OCI-LY7 (cell line): ENCODE data around the gene SAP130. TPM values are rescaled to one million over a fixed set of nuclear protein-coding genes. Genes with fewer than 3 reads are reported as not detected.
A peak's percentile ranks its signal among the peaks of the same experiment; 100 is the strongest.

Source experiments
- BruUV-seq: library from RNA; stranded (reverse); fragments of 400-500 nt; replicated peaks from 2 replicates; lab custom pipeline; 2021; lab: Mats Ljungman, UMichigan
- CTCF ChIA-PET: fragments of 300-600 bp; sonication (Branson Sonifier 250); formaldehyde crosslinking; loops from one replicate; lab custom pipeline; 2022; ENCODE audit warnings: antibody characterized with exemption; ENCODE audit not compliant: unreplicated experiment; lab: Charles Lee
- POLR2A ChIA-PET: fragments of 300-600 bp; sonication (Branson Sonifier 250); formaldehyde crosslinking; loops from one replicate; lab custom pipeline; 2022; ENCODE audit warnings: antibody characterized with exemption; lab: Charles Lee
- DNase-seq: peaks from one replicate; pipeline ENCODE4 v3.0.0-alpha.2; 2015; ENCODE audit warnings: low spot score
- H2AFZ ChIP-seq: fragments of 200-600 bp; sonication (generic), shearing (Covaris generic); 2 replicates; pipeline ENCODE4 v1.6.1; 2014; ENCODE audit warnings: mild to moderate bottlenecking, antibody characterized with exemption, low read length, moderate library complexity
- H3K27ac ChIP-seq: fragments of 200-600 bp; sonication (generic); 2 replicates; pipeline ENCODE4 v1.5.1; 2014; ENCODE audit warnings: mixed run types, low read depth, mild to moderate bottlenecking, moderate library complexity, low read length, inconsistent platforms; ENCODE audit not compliant: poor library complexity, severe bottlenecking
- H3K36me3 ChIP-seq: fragments of 200-600 bp; sonication (generic); 2 replicates; pipeline ENCODE4 v1.6.1; 2014; ENCODE audit warnings: mild to moderate bottlenecking, antibody characterized with exemption, low read length, moderate library complexity, mixed read lengths; ENCODE audit not compliant: insufficient read depth
- H3K4me1 ChIP-seq: fragments of 200-600 bp; sonication (generic); 2 replicates; pipeline ENCODE4 v1.5.1; 2014; ENCODE audit warnings: mild to moderate bottlenecking, low read length; ENCODE audit not compliant: insufficient read depth, poor library complexity, severe bottlenecking
- H3K4me2 ChIP-seq: fragments of 200-600 bp; sonication (generic); 2 replicates; pipeline ENCODE4 v1.6.1; 2014; ENCODE audit warnings: mild to moderate bottlenecking, low read length
- H3K4me3 ChIP-seq: fragments of 200-600 bp; sonication (generic); 2 replicates; pipeline ENCODE4 v1.5.1; 2014; ENCODE audit warnings: mild to moderate bottlenecking, low read depth, low read length; ENCODE audit not compliant: poor library complexity, severe bottlenecking
- H3K79me2 ChIP-seq: fragments of 200-600 bp; sonication (generic); 2 replicates; pipeline ENCODE4 v1.6.1; 2016; ENCODE audit warnings: low read depth, mild to moderate bottlenecking, low read length, moderate library complexity, mixed read lengths; ENCODE audit not compliant: insufficient read depth
- H3K9me2 ChIP-seq: fragments of 200-600 bp; sonication (generic); 2 replicates; pipeline ENCODE4 v1.6.1; 2016; ENCODE audit warnings: mild to moderate bottlenecking, low read length, mixed read lengths; ENCODE audit not compliant: insufficient read depth
- H3K9me3 ChIP-seq: fragments of 200-600 bp; sonication (generic); 2 replicates; pipeline ENCODE4 v1.6.1; 2014; ENCODE audit warnings: mild to moderate bottlenecking, mixed run types, low read length, mixed read lengths
- H4K20me1 ChIP-seq: fragments of 200-600 bp; sonication (generic); 2 replicates; pipeline ENCODE4 v1.6.1; 2014; ENCODE audit warnings: mild to moderate bottlenecking, antibody characterized with exemption, low read length, moderate library complexity, mixed read lengths; ENCODE audit not compliant: insufficient read depth
- EZH2phosphoT487 ChIP-seq: fragments of 200-600 bp; sonication (generic); IDR thresholded peaks from 2 replicates; pipeline ENCODE4 v1.6.1; 2018; ENCODE audit warnings: low read depth, borderline replicate concordance, mild to moderate bottlenecking, mixed run types, antibody characterized with exemption, low read length, moderate library complexity, mixed read lengths
- intact Hi-C: fragments of 100-400 bp; cut with micrococcal nuclease; formaldehyde crosslinking; loops from one replicate; pipeline ENCODE4 v1.10.0; 2022; ENCODE audit not compliant: unreplicated experiment
- total RNA-seq, 2 experiments: library from RNA; depleted of rRNA in 1 of 2; stranded (reverse); fragments of >200 nt in 1 of 2; shearing (Covaris generic) in 1 of 2; gene quantifications; 2 replicates each; pipeline ENCODE4 v1.2.3, GENCODE V29; 2014 to 2022
- TF ChIP-seq, protein P1 (sequence below): fragments of 200-600 bp; sonication (generic); conservative IDR thresholded peaks from 2 replicates; pipeline ENCODE4 v1.5.1; 2014; ENCODE audit warnings: mild to moderate bottlenecking, antibody characterized with exemption, low read length, moderate library complexity, mixed read lengths

The SAP130 gene
- total RNA-seq, 2 experiments from 2014 or later = 9.6 to 31.8 TPM

DNA sequence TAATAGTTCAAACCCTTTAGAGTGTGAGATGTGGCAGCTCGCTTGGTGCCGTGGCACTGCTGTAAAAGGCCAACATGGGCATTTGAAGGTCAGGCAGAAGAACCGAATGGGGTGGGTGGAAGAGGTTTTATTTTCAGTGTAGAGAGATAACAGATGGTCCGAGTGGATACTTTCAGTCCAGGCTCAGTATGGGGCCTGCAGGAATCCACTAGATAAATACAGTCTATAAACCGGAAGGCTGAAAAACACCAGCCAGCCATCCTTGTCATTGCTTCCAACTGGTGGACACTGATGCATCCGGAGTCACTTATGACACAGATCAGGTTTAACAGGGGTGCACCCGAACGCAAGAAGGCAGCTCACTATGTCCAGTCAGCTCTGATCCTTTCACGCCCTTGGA, 86.4 kb downstream of the SAP130 start:
- ChIA-PET POLR2A (no interaction called here), CTCF (no interaction called here)
- Histone ChIP-seq H3K36me3 (peaks cover 59% of the 10 kb centered on the region), H4K20me1 (no peaks in the 10 kb centered on the region), H2AFZ (no peak overlapping the region), H3K4me1 (no peaks in the 10 kb centered on the region), H3K4me2 (no peak overlapping the region), H3K79me2 (no peaks in the 10 kb centered on the region), H3K4me3 (no peak overlapping the region), H3K9me3 (no peaks in the 10 kb centered on the region), H3K9me2 (no peaks in the 10 kb centered on the region), H3K27ac (no peak overlapping the region)
- intact Hi-C loops = no loop called here
- no peak for TF ChIP-seq EZH2phosphoT487
- TF ChIP-seq, protein P1, sequence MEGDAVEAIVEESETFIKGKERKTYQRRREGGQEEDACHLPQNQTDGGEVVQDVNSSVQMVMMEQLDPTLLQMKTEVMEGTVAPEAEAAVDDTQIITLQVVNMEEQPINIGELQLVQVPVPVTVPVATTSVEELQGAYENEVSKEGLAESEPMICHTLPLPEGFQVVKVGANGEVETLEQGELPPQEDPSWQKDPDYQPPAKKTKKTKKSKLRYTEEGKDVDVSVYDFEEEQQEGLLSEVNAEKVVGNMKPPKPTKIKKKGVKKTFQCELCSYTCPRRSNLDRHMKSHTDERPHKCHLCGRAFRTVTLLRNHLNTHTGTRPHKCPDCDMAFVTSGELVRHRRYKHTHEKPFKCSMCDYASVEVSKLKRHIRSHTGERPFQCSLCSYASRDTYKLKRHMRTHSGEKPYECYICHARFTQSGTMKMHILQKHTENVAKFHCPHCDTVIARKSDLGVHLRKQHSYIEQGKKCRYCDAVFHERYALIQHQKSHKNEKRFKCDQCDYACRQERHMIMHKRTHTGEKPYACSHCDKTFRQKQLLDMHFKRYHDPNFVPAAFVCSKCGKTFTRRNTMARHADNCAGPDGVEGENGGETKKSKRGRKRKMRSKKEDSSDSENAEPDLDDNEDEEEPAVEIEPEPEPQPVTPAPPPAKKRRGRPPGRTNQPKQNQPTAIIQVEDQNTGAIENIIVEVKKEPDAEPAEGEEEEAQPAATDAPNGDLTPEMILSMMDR = no peak
- DNase-seq = no peak
- BruUV-seq = TSS peak; percentile 76

DNA sequence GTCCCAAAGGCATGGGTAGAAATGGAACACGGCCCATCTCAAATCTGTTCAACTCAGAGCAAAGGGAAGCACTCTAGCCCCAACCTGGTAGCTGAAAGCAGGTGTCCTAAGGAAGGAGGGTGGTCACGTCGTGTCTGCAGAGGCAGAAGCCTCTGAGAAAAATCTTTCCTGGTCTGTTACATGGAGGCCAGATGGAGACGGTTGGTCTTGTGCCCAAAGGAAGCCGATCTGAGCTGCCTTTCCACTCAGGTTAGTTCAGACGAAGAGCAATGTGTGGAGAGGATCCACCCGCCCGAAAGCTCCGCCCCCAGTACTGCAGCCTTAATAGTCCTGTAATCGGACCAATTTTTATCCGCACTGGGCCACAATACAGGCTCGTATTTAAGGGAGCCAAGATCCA, 87.2 kb downstream of the SAP130 start:
- Histone ChIP-seq H3K4me1 (no peaks in the 10 kb centered on the region), H3K4me3 (no peak overlapping the region), H4K20me1 (no peaks in the 10 kb centered on the region), H3K9me2 (no peaks in the 10 kb centered on the region), H3K27ac (no peak overlapping the region), H3K9me3 (no peaks in the 10 kb centered on the region), H2AFZ (no peak overlapping the region), H3K79me2 (no peaks in the 10 kb centered on the region), H3K4me2 (no peak overlapping the region), H3K36me3 (peaks cover 51% of the 10 kb centered on the region)
- ChIA-PET CTCF (interaction anchor here (0.6 kb wide), 1 partner anchor 434 kb away, joined by 3 read pairs; no protein-coding TSS in a partner anchor), POLR2A (interaction anchor here (0.6 kb wide), 1 partner anchor 69 kb away, joined by 4 read pairs; no protein-coding TSS in a partner anchor)
- DNase-seq = no peak
- intact Hi-C loops = no loop called here
- no TSS peak for BruUV-seq
- TF ChIP-seq, protein P1 = no peak
- no peak for TF ChIP-seq EZH2phosphoT487

DNA sequence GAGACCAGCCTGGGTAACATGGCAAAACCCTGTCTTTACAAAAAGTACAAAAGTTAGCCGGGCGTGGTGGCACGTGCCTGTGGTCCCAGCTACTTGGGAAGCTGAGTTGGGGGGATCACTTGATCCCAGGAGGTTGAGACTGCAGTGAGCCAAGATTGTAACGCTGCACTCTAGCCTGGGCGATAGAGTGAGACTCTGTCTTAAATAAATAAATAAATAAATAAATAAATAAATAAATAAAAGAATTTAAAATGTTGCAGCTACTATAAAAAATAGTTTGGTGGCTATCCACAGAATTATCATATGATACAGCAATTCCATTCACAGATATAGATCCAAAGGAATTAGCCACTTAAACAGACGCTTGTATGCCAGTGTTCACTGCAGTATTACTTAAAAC, 92.5 kb downstream of the SAP130 start:
- no peaks in the 10 kb centered on the region for H3K9me2 ChIP-seq
- H3K79me2 ChIP-seq = no peaks in the 10 kb centered on the region
- ChIA-PET CTCF (no interaction called here), POLR2A (interaction anchor here (0.6 kb wide), 1 partner anchor 19 kb away, joined by 4 read pairs; no protein-coding TSS in a partner anchor)
- intact Hi-C loops = no loop called here
- H4K20me1 ChIP-seq = no peaks in the 10 kb centered on the region
- peaks cover 3% of the 10 kb centered on the region; the same call in 1 of the 2 replicates for H3K36me3 ChIP-seq
- H3K9me3 ChIP-seq = no peaks in the 10 kb centered on the region
- BruUV-seq = no TSS peak
- H3K4me2 ChIP-seq = no peak overlapping the region
- no peak for TF ChIP-seq EZH2phosphoT487
- TF ChIP-seq, protein P1 = no peak
- H2AFZ ChIP-seq = no peak overlapping the region
- no peak overlapping the region for H3K27ac ChIP-seq
- no peaks in the 10 kb centered on the region for H3K4me1 ChIP-seq
- no peak for DNase-seq
- H3K4me3 ChIP-seq = no peak overlapping the region
